Stimulated activated CD8-positive, alpha-beta memory T cell treated with anti-CD3 and anti-CD28 coated beads, Interleukin-4, amount 100 ng/mL, for 4 hours (primary cell): Measurements from ENCODE around the gene IDI1.
"Not testable (repeated sequence)": the region's sequence is repeated elsewhere in the genome, so short reads cannot be mapped to it uniquely, and the experiment has no call there.

Source experiments
- DNase-seq, 2 donors: peaks; one replicate each; pipeline ENCODE4 v3.0.0-alpha.2; 2020; ENCODE audit warnings: low read depth in 2 of 2, low spot score in 1 of 2

IDI1 gene

GRCh38 chr10:1064964-1065247 is 16.0 kb upstream of the IDI1 start:
- no peak for DNase-seq

- no peak for DNase-seq
Measured at GRCh38 chr10:1063232-1063865, 14.4 kb upstream of the IDI1 start.

GRCh38 chr10:1061930-1062774 is 13.2 kb upstream of the IDI1 start:
- DNase-seq, result no peak

GRCh38 chr10:1059902-1060301 is 11.0 kb upstream of the IDI1 start:
- DNase-seq, result no peak

GRCh38 chr10:1058017-1058416 is 9.1 kb upstream of the IDI1 start:
- DNase-seq, result no peak

- no peak for DNase-seq
Measured at GRCh38 chr10:1057106-1057657, 8.3 kb upstream of the IDI1 start.

- peak; percentile 77 to 79 for DNase-seq
Measured at GRCh38 chr10:1056326-1057105, 7.6 kb upstream of the IDI1 start, which contains the start of gene WDR37. TSS of gene WDR37 (plus strand) at chr10:1056385. CDS start at chr10:1072156, 15,771 bp downstream.

- no peak for DNase-seq
Measured at GRCh38 chr10:1054684-1055083, 5.8 kb upstream of the IDI1 start.

- no peak for DNase-seq
Measured at GRCh38 chr10:1050554-1050953, 1.6 kb upstream of the IDI1 start.

GRCh38 chr10:1050145-1050544 is 1.2 kb upstream of the IDI1 start:
- DNase-seq, result no peak

- no peak for DNase-seq
Measured at GRCh38 chr10:1049425-1049958, 573 bp upstream of the IDI1 start.

GRCh38 chr10:1048349-1048731 is 579 bp downstream of the IDI1 start:
- no peak for DNase-seq

- no peak for DNase-seq
Measured at GRCh38 chr10:1047937-1048336, 982 bp downstream of the IDI1 start.

- no peak for DNase-seq
Measured at GRCh38 chr10:1045415-1045814, 3.5 kb downstream of the IDI1 start.

GRCh38 chr10:1044964-1045363 is 4.0 kb downstream of the IDI1 start:
- DNase-seq, result no peak

GRCh38 chr10:1044146-1044545 is 4.8 kb downstream of the IDI1 start:
- no peak for DNase-seq

- no peak for DNase-seq
Measured at GRCh38 chr10:1043532-1043995, 5.4 kb downstream of the IDI1 start.

GRCh38 chr10:1041514-1041913 is 7.4 kb downstream of the IDI1 start:
- DNase-seq, result no peak

- DNase-seq, result no peak
Measured at GRCh38 chr10:1040133-1040532, 8.8 kb downstream of the IDI1 start.

GRCh38 chr10:1038769-1039168 is 10.2 kb downstream of the IDI1 start:
- not testable (repeated sequence) for DNase-seq

- DNase-seq, result no peak
Measured at GRCh38 chr10:1037098-1037497, 11.8 kb downstream of the IDI1 start.
